Measurements from ENCODE around the gene FARP2.

- TF ChIP-seq POLR2A (IDR thresholded peaks at IDR 0.05) (no peak), CTCF (IDR thresholded peaks at IDR 0.05) (no peak), POLR2AphosphoS5 (IDR thresholded peaks at IDR 0.05) (no peak)
These were observed 138.3 kb downstream of the FARP2 start for GRCh38 chr2:241494311-241494908.
